ENCODE data around the gene SFMBT2.
"Not testable (repeated sequence)": the region's sequence is repeated elsewhere in the genome, so short reads cannot be mapped to it uniquely, and the experiment has no call there.

SFMBT2 gene

GRCh38 chr10:7301006-7301778, 109.6 kb downstream of the SFMBT2 start:
- H3K4me3 Mint-ChIP-seq, result no peak overlapping the region
- H3K27me3 Mint-ChIP-seq, result no peaks in the 10 kb centered on the region
- peaks cover 51% of the 10 kb centered on the region for H3K36me3 Mint-ChIP-seq (ENCODE audit: low read depth)
- H3K27ac Mint-ChIP-seq, result peak overlapping the region; percentile 86
- no peaks in the 10 kb centered on the region for H3K9me3 Mint-ChIP-seq
- peaks cover 92% of the 10 kb centered on the region for H3K4me1 Mint-ChIP-seq (ENCODE audit: low read depth)

- peaks cover 53% of the 10 kb centered on the region for H3K36me3 Mint-ChIP-seq (ENCODE audit: low read depth)
- peaks cover 93% of the 10 kb centered on the region for H3K4me1 Mint-ChIP-seq (ENCODE audit: low read depth)
- H3K9me3 Mint-ChIP-seq, result no peaks in the 10 kb centered on the region
- no peaks in the 10 kb centered on the region for H3K27me3 Mint-ChIP-seq
- H3K4me3 Mint-ChIP-seq, result no peak overlapping the region
- H3K27ac Mint-ChIP-seq, result no peak overlapping the region
These were observed 110.4 kb downstream of the SFMBT2 start for GRCh38 chr10:7300384-7300971.

DNA sequence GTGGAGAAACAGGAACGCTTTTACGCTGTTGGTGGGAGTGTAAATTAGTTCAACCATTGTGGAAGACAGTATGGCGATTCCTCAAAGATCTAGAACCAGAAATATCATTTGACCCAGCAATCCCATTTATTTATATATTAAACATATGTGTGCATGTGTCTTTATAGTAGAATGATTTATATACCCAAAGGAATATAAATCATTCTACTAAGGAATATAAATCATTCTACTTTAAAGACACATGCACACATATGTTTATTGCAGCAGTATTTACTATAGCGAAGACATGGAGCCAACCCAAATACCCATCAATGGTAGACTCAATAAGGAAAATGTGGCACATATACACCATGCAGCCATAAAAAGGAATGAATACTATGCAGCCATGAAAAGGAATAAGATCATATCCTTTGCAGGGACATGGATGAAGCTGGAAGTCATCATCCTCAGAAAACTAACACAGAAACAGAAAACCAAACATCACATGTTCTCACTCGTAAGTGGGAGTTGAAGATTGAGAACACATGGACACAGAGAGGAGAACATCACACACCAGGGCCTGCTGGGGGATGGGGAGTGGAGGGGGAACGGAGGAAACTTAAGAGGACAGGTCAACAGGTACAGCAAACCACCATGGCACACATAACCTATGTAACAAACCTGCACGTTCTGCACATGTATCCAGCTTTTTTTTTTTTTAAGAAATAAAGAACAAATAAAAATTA, 111.1 kb downstream of the SFMBT2 start:
- H3K36me3 Mint-ChIP-seq (ENCODE audit: low read depth), result peaks cover 53% of the 10 kb centered on the region
- not testable (repeated sequence) for H3K27ac Mint-ChIP-seq, H3K27me3 Mint-ChIP-seq, H3K9me3 Mint-ChIP-seq, H3K4me3 Mint-ChIP-seq
- peaks cover 94% of the 10 kb centered on the region for H3K4me1 Mint-ChIP-seq (ENCODE audit: low read depth)

DNA sequence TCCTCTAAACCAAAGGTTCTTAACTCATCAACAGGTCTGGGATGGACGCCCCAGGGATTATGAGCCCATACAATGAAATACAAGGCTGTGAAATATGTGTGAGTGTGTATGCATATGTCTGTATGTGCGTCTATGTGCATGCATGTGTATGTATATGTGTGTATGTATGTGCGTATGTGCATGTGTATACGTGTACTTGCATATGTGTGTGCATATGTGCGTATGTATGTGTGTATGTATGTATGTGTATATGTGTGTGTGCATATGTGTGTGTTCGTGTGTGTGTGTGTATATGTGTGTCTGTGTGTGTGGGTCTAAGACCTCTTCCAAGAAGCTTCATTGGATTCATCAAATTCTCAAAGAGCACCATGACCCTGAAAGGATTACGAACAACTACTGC, 112.3 kb downstream of the SFMBT2 start:
- Mint-ChIP-seq H3K4me1 (ENCODE audit: low read depth) (peaks cover 94% of the 10 kb centered on the region), H3K9me3 (no peaks in the 10 kb centered on the region), H3K27me3 (no peaks in the 10 kb centered on the region)

GRCh38 chr10:7297094-7297493, 113.7 kb downstream of the SFMBT2 start:
- no peak overlapping the region for H3K27ac Mint-ChIP-seq
- H3K9me3 Mint-ChIP-seq, result no peaks in the 10 kb centered on the region
- no peaks in the 10 kb centered on the region for H3K27me3 Mint-ChIP-seq
- H3K36me3 Mint-ChIP-seq (ENCODE audit: low read depth), result peaks cover 37% of the 10 kb centered on the region
- H3K4me3 Mint-ChIP-seq, result no peak overlapping the region
- H3K4me1 Mint-ChIP-seq (ENCODE audit: low read depth), result peaks cover 92% of the 10 kb centered on the region

More for the DNA sequence above, 112.3 kb downstream of the SFMBT2 start:
- no peak overlapping the region for H3K4me3 Mint-ChIP-seq
- H3K27ac Mint-ChIP-seq, result no peak overlapping the region
- H3K36me3 Mint-ChIP-seq (ENCODE audit: low read depth), result peaks cover 44% of the 10 kb centered on the region

GRCh38 chr10:7296648-7297047, 114.2 kb downstream of the SFMBT2 start:
- Mint-ChIP-seq H3K36me3 (ENCODE audit: low read depth) (peaks cover 33% of the 10 kb centered on the region), H3K27ac (no peak overlapping the region), H3K27me3 (no peaks in the 10 kb centered on the region), H3K9me3 (no peaks in the 10 kb centered on the region), H3K4me3 (no peak overlapping the region), H3K4me1 (ENCODE audit: low read depth) (peaks cover 92% of the 10 kb centered on the region)

DNA sequence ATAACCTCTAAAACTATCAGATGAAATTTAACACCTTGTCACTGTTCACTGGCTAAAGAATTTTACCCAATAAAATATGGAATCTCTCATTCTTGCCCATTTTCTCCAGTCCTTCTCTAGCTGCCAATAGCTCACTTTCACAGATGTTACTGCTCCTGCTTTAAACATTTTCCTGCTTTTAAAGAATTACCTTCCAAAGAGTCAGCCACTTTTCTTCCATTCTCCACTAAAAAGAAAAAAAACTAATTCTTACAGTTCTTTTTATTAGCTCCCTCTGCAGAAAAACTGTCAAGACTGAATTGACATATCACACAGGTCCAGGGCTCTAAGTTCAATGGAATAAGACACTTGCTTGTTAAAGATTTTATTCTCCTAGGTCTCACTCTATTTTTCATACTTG, 114.8 kb downstream of the SFMBT2 start:
- Mint-ChIP-seq H3K4me3 (no peak overlapping the region), H3K9me3 (no peaks in the 10 kb centered on the region), H3K4me1 (ENCODE audit: low read depth) (peaks cover 92% of the 10 kb centered on the region), H3K27ac (no peak overlapping the region), H3K27me3 (no peaks in the 10 kb centered on the region), H3K36me3 (ENCODE audit: low read depth) (peaks cover 37% of the 10 kb centered on the region)

DNA sequence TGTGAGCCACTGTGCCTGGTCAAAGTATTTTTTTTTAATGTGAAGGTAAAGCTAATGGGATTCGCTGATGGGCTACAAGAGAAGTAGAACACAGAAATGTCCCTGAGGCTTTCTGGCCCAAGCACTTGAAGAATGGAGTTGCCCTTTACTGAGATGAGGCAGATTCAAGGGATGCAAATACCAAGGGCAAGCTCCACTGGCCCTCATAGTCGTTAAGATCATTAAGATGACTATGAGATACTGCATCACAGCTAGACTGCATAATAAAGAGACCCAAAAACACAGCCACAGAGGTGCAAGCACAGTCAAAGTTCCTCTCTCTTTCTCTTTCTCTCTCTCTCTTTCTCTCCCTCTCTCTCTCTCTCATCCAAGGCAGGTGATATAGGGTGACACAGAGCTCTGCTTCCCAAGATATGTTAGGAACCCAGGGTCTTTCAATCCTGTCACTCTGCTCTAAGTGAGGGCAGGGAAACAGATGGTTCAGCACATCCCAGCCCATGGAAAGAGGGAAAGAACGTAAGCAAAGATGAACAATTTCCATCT, 117.4 kb downstream of the SFMBT2 start:
- Mint-ChIP-seq H3K27ac (peak overlapping the region; percentile 27), H3K27me3 (no peaks in the 10 kb centered on the region)

GRCh38 chr10:7291487-7292270, 119.2 kb downstream of the SFMBT2 start:
- Mint-ChIP-seq H3K27me3 (no peaks in the 10 kb centered on the region), H3K4me3 (no peak overlapping the region), H3K9me3 (no peaks in the 10 kb centered on the region), H3K36me3 (ENCODE audit: low read depth) (peaks cover 22% of the 10 kb centered on the region), H3K27ac (peak overlapping the region; percentile 45), H3K4me1 (ENCODE audit: low read depth) (peaks cover 69% of the 10 kb centered on the region)

More for the DNA sequence above, 117.4 kb downstream of the SFMBT2 start:
- no peak overlapping the region for H3K4me3 Mint-ChIP-seq
- H3K9me3 Mint-ChIP-seq, result no peaks in the 10 kb centered on the region
- peaks cover 30% of the 10 kb centered on the region for H3K36me3 Mint-ChIP-seq (ENCODE audit: low read depth)
- peaks cover 79% of the 10 kb centered on the region for H3K4me1 Mint-ChIP-seq (ENCODE audit: low read depth)

DNA sequence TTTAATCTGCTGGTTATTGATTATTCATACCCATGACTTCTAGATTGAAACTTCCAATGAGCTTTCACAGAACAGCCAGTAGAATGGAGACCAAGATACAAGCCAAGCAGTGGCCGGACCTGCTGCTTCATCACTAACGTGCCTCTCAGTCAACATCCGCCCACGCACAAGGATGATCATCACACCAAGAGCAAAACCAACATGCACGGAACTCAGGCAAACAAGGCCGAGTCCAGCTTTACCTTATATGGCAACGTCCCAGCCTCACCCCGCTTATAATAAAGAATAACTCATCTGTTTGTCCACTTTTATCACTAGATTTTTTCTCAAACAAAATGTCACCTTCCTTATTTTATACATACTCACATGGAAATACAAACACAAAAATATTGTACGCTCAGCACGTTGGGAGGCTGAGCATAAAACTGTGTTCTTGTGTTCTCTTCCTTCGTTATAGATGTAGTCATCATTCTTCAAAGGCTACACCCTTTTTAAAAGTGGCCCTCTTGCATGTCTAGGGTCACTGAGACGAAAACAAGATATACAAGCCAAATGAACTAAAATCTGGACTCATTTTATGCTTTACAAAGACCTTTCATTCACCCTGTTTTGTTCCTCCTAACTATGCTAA, 122.7 kb downstream of the SFMBT2 start:
- Mint-ChIP-seq H3K36me3 (ENCODE audit: low read depth) (peaks cover 28% of the 10 kb centered on the region), H3K4me3 (no peak overlapping the region), H3K27me3 (no peaks in the 10 kb centered on the region), H3K9me3 (no peaks in the 10 kb centered on the region), H3K27ac (no peak overlapping the region), H3K4me1 (ENCODE audit: low read depth) (peaks cover 51% of the 10 kb centered on the region)

DNA sequence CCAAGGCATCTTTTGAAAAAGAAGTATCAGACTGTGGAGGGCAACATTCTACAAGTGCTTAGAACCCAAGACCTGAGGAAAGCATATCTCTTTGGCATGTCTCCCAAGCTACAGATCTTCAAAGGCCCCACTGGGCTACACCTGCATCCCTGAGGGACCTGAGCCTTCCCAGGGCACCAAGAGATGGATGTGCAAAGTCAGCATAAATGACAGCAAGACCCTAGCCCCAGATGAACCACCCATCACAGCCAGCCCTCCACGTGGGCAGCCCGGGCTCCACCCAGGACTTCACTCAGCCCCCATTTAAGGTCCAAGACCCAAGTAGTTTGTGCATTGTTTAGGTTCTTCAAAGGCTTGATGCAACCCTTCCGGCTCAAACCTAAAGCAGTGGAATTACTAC, 123.5 kb downstream of the SFMBT2 start:
- Mint-ChIP-seq H3K4me1 (ENCODE audit: low read depth) (peaks cover 46% of the 10 kb centered on the region), H3K4me3 (no peak overlapping the region), H3K9me3 (no peaks in the 10 kb centered on the region), H3K36me3 (ENCODE audit: low read depth) (peaks cover 36% of the 10 kb centered on the region), H3K27ac (no peak overlapping the region), H3K27me3 (no peaks in the 10 kb centered on the region)

DNA sequence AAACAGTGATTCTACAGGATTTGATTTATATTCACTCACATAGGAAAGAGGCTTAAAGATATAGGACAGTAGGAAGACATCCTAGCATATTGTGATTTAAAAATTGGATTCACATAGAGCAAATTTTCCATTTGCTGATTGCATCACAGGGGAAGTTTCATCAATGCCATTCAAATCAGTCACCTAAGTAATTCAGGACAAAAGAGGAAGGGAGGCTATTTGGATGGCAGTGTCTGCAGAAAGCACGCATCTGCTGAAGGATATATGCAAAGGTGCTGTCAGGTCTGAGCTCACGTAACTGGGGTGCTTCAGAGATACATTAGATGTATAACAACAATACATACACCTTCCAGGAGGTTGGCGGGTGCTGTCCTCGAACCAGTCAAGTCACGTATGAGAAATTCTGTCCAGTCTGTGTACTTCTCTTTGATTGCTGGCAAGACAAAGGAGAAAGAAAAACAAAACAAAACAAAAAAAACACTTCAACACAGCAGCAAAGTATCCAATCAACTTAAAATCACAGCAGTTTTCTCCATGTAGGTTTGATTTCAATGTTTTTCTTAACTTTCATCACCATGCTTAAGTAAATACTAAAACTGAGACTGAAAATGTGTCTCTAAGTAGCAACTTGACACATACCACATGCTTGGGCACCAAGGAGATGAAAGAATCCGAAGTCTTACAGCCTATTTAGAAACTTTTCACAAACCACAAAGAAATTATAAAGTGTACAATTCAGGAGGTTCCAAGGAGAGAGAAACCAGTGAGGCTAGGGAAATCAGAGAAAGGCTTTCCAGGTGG, 125.1 kb downstream of the SFMBT2 start:
- Mint-ChIP-seq H3K36me3 (ENCODE audit: low read depth) (peaks cover 42% of the 10 kb centered on the region), H3K4me3 (no peak overlapping the region), H3K4me1 (ENCODE audit: low read depth) (peaks cover 30% of the 10 kb centered on the region), H3K27ac (peak overlapping the region; percentile 8), H3K9me3 (no peaks in the 10 kb centered on the region), H3K27me3 (no peaks in the 10 kb centered on the region)

DNA sequence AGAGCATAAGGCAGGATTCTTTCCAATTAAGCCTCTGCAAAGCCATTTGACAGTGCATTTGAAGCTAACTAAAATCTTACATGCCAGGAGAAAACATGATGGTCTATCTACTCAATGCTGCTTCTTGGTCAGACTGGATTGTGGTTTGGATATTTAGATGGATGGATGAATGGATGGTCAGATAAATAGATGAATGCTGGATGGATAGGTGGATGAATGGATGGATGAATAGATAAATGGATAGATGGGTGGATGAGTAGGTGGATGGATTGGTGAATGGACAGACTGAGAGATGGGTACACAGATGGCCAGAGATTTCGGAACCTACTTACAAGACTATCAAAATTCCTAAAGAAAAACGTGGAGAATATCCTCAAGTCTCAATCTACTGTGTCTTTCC, 127.6 kb downstream of the SFMBT2 start:
- Mint-ChIP-seq H3K9me3 (no peaks in the 10 kb centered on the region), H3K27me3 (no peaks in the 10 kb centered on the region), H3K4me3 (no peak overlapping the region), H3K27ac (no peak overlapping the region), H3K4me1 (ENCODE audit: low read depth) (peaks cover 34% of the 10 kb centered on the region), H3K36me3 (ENCODE audit: low read depth) (peaks cover 48% of the 10 kb centered on the region)
